Fibroblast of the conjunctiva (primary cell): Measurements from ENCODE around the gene TP53TG3F.
"Not testable (repeated sequence)": the region's sequence is repeated elsewhere in the genome, so short reads cannot be mapped to it uniquely, and the experiment has no call there.

Experiments used
- DNase-seq: peaks from one replicate; pipeline ENCODE4 v3.0.0-alpha.2; 2010; ENCODE audit warnings: low read depth

TP53TG3F gene, protein sequence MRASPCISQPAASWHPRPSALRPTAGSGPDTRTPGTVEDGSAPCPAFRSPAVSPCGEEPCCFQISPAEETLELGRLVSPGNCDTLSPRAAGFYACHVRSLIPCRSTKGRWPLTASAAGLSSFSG

DNA sequence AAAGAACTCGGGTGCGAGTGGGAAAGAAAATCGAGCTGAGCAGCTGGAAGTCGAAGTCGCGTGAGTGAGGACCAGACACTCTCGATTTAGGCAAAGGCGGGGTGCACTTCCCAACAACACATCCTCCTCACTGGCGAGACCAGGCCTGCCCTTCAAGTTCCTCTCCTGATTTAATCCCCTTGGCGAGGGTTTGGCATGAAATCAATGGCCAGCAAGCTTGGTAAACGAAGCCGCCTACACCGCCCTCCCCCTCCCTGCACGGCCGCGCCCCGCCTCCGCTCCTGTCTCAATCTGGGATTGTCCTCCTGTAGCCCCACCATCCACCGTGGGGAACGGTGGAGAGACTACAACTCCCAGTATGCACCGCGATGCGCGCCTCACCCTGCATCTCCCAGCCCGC, at the start of gene TP53TG3F:
TP53TG3F (plus strand) TSS at position 301 of the 400 bp plus-strand sequence; CDS start at position 369, 68 bp downstream.
- DNase-seq: not testable (repeated sequence)

DNA sequence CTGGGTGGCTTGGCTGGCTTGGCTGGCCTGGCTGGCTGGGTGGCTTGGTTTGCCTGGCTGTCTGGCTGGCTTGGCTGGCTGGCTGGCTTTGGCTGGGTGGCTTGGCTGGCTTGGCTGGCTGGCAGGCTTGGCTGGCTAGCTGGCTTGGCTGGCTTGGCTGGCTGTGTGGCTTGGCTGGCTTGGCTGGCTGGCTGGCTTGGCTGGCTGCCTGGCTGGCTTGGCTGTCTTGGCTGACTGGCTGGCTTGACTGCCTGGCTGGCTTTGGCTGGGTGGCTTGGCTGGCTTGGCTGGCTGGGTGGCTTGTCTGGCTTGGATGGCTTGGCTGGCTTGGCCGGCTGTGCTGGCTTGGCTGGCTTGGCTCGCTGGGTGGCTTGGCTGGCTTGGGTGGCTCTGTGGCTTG, 32.2 kb downstream of the TP53TG3F start:
- not testable (repeated sequence) for DNase-seq

DNA sequence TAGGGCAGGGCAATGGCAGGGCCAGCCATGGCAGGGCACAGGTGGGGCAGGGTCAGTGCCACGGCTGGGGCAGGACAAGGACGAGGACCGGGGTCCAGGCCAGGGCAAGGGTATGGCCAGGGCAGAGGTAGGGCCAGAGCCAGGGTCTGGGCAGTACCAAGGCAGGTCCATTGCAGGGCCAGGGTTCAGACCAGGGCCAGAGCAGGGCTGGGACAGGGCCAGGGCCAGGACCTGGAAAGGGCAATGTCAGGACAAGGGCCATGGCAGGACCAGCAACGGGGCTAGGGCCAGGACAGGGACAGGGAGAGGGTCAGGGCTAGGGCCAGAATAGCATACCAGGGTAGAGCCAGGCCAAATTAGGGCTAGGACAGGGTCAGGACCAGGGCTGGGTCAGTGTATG, 47.8 kb downstream of the TP53TG3F start:
- DNase-seq: not testable (repeated sequence)

DNA sequence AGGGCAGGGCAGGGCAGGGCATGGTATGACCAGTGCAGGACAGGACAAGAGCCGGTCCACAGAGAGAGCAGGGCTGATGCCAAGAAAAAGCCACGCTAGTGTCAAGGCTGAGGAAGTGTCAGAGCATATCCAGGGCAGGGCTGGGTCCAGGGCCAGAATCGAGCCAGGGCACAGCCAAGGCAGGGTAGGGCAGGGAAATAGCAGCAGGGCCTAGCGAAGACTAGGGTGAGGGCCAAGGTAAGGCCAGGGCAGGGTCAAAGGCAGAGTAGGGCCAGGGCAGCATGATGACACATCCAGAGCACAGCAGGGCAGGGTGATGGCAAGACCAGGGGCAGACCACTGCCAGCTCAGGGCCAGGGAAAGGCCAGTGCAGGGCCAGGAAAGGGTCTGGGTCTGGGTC, 49.7 kb downstream of the TP53TG3F start:
- not testable (repeated sequence) for DNase-seq

DNA sequence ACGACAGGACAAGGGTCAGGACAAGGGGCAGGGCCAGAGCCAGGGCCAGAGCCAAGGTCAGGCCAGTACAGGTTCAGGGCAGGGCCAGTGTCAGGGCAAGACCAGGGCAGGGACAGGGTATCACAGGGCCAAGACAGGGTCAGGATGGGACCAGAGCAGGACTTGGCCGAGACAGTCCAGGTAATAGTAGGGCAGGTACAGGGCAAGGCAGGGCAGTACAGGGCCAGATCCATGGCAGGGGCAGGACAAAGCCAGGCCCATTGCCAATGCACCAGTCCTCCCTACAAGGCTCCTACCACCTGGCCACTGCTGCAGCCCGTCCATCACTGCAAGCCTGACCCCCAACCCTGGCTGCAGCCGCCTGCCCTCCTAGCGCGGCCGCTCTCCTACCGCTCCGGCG, 50.5 kb downstream of the TP53TG3F start:
- DNase-seq: not testable (repeated sequence)
